ENCODE measurements around the gene OSBPL2.

The OSBPL2 gene

DNA sequence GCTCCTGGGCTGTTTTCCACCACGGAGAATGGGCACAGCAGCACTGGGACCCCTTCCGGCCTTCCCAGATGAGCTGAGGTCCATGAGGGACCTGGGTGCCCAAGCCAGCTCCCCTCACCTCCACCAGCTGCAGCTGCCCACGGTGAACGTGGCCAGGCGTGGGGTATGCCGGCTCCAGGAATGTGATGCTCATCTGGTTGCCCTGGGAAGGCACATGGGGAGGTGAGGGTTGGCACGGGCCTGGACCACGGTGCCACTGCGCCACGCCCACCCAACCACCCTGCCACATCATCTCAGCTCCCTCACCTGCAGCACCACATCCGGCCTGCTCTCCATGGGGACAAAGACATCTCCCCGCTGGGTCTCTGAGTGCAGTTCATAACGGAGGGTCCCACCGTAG is 88.2 kb downstream of the OSBPL2 start:
- TF ChIP-seq CTCF (IDR thresholded peaks at IDR 0.05; ENCODE audit: insufficient read depth, low read depth, low read length, missing control alignments), result no peak
- no peak overlapping the region for H3K4me3 ChIP-seq (ENCODE audit: low read depth, low read length)
- no peak for DNase-seq (ENCODE audit: low read depth)

GRCh38 chr20:62326959-62327725 is 88.8 kb downstream of the OSBPL2 start:
- no peak overlapping the region for H3K4me3 ChIP-seq (ENCODE audit: low read depth, low read length)

GRCh38 chr20:62327726-62328495 is 89.6 kb downstream of the OSBPL2 start:
- no peak for TF ChIP-seq CTCF (IDR thresholded peaks at IDR 0.05; ENCODE audit: insufficient read depth, low read depth, low read length, missing control alignments)
- no peak for DNase-seq (ENCODE audit: low read depth)
- no peak overlapping the region for H3K4me3 ChIP-seq (ENCODE audit: low read depth, low read length)

More at GRCh38 chr20:62326959-62327725, 88.8 kb downstream of the OSBPL2 start:
- TF ChIP-seq CTCF (IDR thresholded peaks at IDR 0.05; ENCODE audit: insufficient read depth, low read depth, low read length, missing control alignments), result no peak
- no peak for DNase-seq (ENCODE audit: low read depth)

DNA sequence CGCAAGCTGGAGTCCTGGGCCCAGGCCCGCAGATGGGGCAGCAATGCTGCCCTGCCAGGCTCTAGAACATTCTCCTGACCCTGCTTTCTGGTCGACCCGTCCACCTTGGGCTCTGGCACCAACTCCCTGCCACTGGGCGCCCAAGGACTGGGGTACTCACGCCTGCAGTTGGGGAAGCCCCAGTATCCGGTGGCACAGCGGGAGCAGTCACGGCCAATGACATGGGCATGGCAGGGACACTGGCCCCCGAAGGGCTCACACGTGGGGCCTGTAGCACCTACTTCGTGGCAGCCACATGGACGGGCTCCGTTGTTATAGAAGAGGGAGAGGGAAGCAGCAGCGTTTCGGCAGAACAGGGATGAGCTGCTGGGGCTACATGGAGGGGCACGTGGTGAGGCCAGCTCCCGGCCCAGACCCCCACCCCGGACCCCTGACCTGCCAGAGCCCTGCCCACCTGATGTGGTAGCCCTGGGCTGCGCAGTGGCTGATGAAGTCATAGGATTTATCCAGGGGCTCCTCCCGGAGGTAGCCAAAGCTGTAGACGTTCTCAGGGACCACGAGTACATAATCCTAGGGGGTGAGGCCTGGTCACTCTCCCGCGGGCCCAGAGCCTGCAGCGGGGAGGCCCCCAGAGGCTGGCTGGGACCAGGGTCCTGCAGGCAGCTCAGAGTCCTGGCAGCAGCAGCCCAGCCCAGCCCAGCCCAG is 90.5 kb downstream of the OSBPL2 start:
- no peak for DNase-seq (ENCODE audit: low read depth)
- no peak for TF ChIP-seq CTCF (IDR thresholded peaks at IDR 0.05; ENCODE audit: insufficient read depth, low read depth, low read length, missing control alignments)
- no peak overlapping the region for H3K4me3 ChIP-seq (ENCODE audit: low read depth, low read length)

GRCh38 chr20:62329389-62330377 is 91.4 kb downstream of the OSBPL2 start:
- TF ChIP-seq CTCF (IDR thresholded peaks at IDR 0.05; ENCODE audit: insufficient read depth, low read depth, low read length, missing control alignments), result no peak
- no peak for DNase-seq (ENCODE audit: low read depth)
- no peak overlapping the region for H3K4me3 ChIP-seq (ENCODE audit: low read depth, low read length)

All from GM12865 (cell line).